Esophagus squamous epithelium (tissue), 4 donors: Measurements from ENCODE around the gene TMEM37.

Source experiments
- POLR2A ChIP-seq, 4 donors: fragments of 450-650 bp; IDR thresholded peaks; one replicate each; pipeline ENCODE4 v1.6.1; 2017; ENCODE audit warnings: antibody characterized with exemption in 4 of 4, mild to moderate bottlenecking in 4 of 4, moderate library complexity in 3 of 4
- TF ChIP-seq, protein P1 (sequence below), 6 experiments: fragments of 450-650 bp in 4 of 6; fragments of 200-600 bp in 2 of 6; sonication (generic) in 2 of 6; IDR thresholded peaks; one replicate each; pipeline ENCODE4 v1.5.1; 2016 to 2019; ENCODE audit warnings: antibody characterized with exemption in 6 of 6, mild to moderate bottlenecking in 4 of 6, moderate library complexity in 4 of 6

DNA sequence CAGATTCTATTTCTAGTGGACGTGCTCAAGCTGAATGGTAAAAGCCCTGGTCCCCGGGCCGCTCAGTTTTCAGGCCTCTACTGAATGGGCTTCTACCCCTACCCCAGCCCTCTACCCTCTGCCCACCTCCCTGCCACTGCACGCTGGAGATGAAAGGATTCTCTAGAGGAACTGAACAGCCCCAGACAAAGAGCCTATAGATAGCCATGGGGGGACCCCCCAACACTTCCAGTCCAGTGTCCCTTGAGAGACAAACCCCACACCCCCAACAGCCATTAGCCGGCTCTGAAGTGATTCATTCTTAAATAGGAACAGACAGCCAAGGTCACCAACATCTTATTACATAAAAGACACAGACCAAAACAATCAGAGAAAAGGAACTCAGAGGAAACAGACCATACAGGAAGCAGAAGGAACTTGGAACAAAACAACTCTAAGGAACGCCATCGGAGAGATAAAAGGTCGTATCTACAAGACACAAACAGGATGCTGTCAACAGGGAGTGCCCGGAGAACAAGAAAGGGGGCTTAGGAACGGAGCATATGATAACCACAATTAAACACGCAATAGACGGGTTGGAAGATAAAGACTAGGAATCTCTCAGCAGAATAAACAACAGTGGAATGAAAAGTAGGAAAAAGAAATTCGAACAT is 23.5 kb downstream of the TMEM37 start:
- TF ChIP-seq, protein P1, sequence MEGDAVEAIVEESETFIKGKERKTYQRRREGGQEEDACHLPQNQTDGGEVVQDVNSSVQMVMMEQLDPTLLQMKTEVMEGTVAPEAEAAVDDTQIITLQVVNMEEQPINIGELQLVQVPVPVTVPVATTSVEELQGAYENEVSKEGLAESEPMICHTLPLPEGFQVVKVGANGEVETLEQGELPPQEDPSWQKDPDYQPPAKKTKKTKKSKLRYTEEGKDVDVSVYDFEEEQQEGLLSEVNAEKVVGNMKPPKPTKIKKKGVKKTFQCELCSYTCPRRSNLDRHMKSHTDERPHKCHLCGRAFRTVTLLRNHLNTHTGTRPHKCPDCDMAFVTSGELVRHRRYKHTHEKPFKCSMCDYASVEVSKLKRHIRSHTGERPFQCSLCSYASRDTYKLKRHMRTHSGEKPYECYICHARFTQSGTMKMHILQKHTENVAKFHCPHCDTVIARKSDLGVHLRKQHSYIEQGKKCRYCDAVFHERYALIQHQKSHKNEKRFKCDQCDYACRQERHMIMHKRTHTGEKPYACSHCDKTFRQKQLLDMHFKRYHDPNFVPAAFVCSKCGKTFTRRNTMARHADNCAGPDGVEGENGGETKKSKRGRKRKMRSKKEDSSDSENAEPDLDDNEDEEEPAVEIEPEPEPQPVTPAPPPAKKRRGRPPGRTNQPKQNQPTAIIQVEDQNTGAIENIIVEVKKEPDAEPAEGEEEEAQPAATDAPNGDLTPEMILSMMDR (IDR thresholded peaks at IDR 0.05), result no peak
- TF ChIP-seq POLR2A (IDR thresholded peaks at IDR 0.05), result no peak
